ENCODE data around the gene ZBTB46.

DNA sequence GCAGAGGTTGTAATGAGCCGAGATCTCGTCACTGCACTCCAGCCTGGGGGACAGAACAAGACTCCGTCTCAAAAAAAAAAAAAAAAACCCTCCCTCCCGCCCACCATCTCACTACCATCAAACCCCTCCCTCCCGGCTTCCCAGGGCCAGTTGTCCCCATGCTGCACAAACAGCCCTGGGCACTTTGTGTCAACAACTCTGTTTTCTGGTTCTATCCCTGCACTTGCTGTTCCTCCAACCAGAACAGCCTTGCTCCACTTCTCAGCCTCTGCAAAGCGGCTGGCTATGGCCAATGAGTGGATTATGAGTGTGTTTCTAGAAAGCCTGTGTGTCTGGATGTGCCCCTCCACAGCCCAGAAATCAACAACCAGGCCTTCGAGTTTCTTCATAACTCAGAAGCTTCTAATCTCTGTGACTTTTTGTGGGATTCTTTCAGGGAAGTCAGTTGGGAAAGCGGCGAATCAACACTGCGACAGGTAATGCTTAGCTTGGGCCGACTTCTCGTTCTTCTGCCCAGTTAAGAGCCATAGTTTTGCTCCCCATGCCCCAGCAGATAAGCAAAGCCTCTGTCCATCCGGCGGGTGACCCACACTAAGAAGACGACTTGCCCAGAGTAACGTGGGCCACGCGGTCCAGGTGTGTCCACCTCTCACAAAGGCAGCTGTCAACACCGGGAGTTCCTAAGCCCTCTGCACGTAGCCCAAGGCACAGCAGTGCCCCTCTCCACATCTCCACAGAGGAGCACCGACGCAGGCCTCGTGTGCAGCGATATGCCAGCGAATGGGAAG lies 5.5 kb downstream of the ZBTB46 start:
- TF ChIP-seq, protein P1, sequence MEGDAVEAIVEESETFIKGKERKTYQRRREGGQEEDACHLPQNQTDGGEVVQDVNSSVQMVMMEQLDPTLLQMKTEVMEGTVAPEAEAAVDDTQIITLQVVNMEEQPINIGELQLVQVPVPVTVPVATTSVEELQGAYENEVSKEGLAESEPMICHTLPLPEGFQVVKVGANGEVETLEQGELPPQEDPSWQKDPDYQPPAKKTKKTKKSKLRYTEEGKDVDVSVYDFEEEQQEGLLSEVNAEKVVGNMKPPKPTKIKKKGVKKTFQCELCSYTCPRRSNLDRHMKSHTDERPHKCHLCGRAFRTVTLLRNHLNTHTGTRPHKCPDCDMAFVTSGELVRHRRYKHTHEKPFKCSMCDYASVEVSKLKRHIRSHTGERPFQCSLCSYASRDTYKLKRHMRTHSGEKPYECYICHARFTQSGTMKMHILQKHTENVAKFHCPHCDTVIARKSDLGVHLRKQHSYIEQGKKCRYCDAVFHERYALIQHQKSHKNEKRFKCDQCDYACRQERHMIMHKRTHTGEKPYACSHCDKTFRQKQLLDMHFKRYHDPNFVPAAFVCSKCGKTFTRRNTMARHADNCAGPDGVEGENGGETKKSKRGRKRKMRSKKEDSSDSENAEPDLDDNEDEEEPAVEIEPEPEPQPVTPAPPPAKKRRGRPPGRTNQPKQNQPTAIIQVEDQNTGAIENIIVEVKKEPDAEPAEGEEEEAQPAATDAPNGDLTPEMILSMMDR (conservative IDR thresholded peaks at IDR 0.05; ENCODE audit: low read length) = no peak
- no peak for TF ChIP-seq EZH2phosphoT487 (IDR thresholded peaks at IDR 0.05; ENCODE audit: borderline replicate concordance)
